HG02763 (cell line): ENCODE measurements around the gene PUS10.
"Not testable (repeated sequence)": the region's sequence is repeated elsewhere in the genome, so short reads cannot be mapped to it uniquely, and the experiment has no call there.

Experiments
- ATAC-seq: cut with Tn5 transposase; IDR thresholded peaks from one replicate; pipeline ENCODE4 v1.9.1; 2021; ENCODE audit warnings: mild to moderate bottlenecking, moderate library complexity; ENCODE audit not compliant: unreplicated experiment

The PUS10 gene

GRCh38 chr2:61012303-61012702 lies 5.8 kb downstream of the PUS10 start:
- not testable (repeated sequence) for ATAC-seq

- no peak for ATAC-seq
These were observed 6.4 kb downstream of the PUS10 start for GRCh38 chr2:61011678-61012077.

GRCh38 chr2:61009355-61009754 lies 8.7 kb downstream of the PUS10 start:
- ATAC-seq, result no peak

GRCh38 chr2:61006486-61007105 lies 11.5 kb downstream of the PUS10 start:
- no peak for ATAC-seq

DNA sequence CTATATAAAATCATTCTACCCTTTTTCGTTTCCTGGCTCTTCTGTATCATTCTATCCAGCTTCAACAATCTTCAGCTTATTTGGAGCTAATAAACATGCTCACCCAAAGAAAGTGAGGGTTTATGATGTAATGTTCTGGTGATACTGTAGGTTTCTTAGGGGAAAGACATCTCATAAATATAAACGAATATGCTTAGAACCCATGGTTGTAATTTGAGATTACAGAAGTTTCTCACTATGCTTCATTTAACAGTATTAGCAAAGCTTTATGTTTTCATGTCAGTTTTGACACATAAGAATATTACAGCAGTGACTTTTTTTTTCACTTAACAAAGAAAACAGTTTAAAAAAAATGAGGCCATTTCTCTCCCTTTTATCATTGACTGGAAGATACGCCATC lies 12.3 kb downstream of the PUS10 start:
- no peak for ATAC-seq

GRCh38 chr2:60998628-60999545 lies 19.2 kb downstream of the PUS10 start:
- no peak for ATAC-seq

DNA sequence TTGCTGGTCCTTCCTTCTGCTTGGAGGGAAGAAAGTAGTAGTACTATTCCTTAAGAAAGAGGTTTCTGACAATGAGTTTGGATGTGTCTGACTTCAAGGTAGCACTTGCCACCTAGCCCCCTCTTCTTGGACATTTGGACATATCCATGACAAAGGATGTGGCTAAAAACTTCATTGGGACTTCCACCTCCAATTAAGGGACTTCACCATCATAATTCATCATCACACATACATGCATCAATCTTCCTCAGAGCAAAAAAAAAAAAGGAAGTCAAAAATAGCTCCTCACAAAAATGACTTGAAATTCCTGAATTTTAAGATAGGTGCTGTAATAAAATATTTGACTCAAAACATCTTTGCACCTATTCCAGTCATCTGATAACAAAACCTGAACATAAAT lies 23.9 kb downstream of the PUS10 start:
- no peak for ATAC-seq

GRCh38 chr2:60992985-60993392 lies 25.1 kb downstream of the PUS10 start:
- ATAC-seq, result peak; percentile 94

- no peak for ATAC-seq
These were observed 26.4 kb downstream of the PUS10 start for GRCh38 chr2:60991644-60992043.

GRCh38 chr2:60989259-60989658 lies 28.8 kb downstream of the PUS10 start:
- ATAC-seq, result no peak

DNA sequence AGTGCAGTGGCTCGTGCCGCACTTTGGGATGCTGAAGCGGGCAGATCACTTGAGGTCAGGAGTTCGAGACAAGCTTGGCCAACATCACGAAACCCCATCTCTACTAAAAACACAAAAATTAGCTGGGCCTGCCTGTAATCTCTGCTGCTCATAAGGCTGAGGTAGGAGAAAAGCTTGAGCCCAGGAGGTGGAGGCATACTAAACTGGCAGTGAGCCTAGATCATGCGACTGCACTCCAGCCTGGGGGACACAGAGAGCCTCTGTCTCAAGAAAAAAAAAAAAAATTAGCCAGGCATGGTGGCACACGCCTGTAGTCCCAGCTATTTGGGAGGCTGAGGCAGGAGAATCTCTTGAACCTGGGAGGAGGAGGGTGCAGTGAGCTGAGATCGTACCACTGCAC lies 30.4 kb downstream of the PUS10 start:
- ATAC-seq, result not testable (repeated sequence)

GRCh38 chr2:60987041-60987440 lies 31.0 kb downstream of the PUS10 start:
- no peak for ATAC-seq

DNA sequence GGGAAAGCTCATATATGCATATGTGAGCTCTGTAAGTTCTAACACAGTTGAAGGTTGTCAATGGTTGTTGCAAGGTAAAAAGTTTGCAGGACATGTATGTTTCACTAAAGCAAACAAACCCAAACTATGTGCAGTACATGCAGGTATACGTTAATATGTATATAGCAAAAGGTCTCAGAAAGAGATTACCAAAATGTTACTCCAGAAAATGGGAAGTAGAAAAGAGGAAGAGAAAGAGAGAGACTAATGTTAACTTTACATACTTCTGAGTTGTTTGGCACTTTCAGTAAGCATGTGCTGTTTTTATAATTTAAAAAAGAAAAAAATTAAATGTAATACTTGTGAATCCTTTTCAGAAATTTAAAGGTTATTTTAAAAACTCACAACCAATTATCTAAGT lies 33.3 kb downstream of the PUS10 start:
- ATAC-seq, result no peak

DNA sequence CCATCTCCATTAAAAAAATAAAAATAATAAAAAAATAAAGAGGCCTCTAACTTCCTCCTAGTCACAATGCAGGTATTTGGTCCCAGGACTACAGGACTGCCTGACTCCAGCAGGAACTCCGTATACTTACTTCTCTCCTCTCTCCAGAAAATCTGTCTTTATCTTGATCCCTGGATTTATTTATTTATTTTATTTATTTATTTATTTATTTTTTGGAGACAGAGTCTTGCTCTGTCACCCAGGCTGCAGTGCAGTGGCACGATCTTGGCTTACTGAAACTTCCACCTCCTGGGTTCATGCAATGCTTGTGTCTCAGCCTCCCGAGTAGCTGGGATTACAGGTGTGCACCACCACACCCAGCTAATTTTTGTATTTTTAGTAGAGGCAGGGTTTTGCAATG lies 36.0 kb downstream of the PUS10 start:
- not testable (repeated sequence) for ATAC-seq

DNA sequence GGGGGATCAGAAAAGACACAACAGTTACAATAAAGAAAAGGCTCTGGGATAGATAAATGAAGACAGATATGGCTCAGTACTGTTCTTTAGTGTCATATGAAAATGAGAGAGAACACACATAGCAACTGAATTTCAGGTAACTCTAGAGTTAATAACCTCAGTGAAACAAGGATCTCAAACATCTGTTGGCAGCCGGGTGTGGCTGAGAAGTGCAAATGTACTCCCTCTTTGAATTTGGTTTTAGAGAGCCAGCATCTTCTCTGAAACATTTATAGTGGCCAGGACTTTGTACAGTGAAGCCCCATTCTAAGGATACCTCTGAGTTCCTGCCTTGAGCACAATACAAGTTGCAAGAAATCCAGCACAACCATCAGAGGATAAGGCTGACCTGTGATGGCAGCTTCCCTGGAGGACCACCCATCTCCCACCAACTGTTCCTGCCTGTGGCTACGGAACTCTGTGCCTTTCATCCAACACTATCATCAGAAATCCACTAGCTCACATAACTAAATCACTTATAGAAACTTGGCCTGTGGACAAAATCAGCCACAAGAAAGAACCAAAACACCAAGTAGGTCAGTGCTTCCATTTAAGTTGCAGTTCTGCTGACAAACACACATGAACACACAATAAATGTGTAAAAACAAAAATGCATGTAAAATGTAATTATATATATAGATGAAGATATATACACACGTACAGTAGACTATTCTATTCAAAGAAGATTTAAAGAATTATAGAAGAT lies 37.8 kb downstream of the PUS10 start:
- ATAC-seq, result peak; percentile 59

GRCh38 chr2:60979231-60979630 lies 38.8 kb downstream of the PUS10 start:
- no peak for ATAC-seq

GRCh38 chr2:60977562-60977895 lies 40.5 kb downstream of the PUS10 start:
- no peak for ATAC-seq

GRCh38 chr2:60976875-60977561 lies 41.0 kb downstream of the PUS10 start:
- no peak for ATAC-seq

GRCh38 chr2:60976256-60976850 lies 41.7 kb downstream of the PUS10 start:
- ATAC-seq, result no peak

GRCh38 chr2:60974652-60975051 lies 43.4 kb downstream of the PUS10 start:
- ATAC-seq, result no peak

GRCh38 chr2:60973705-60974104 lies 44.4 kb downstream of the PUS10 start:
- ATAC-seq, result no peak
